SK-N-SH treated with all-trans-retinoic acid at 6 μM for 48 hours (cell line): ENCODE data around the gene CDC16.
"Not testable (repeated sequence)": the region's sequence is repeated elsewhere in the genome, so short reads cannot be mapped to it uniquely, and the experiment has no call there.

ENCODE experiments used
- ARNTL ChIP-seq: fragments of 450-650 bp; formaldehyde crosslinking; IDR thresholded peaks from 2 replicates; pipeline ENCODE4 v1.5.0; 2020; ENCODE audit warnings: low read depth, mild to moderate bottlenecking, moderate library complexity, borderline replicate concordance
- BACH2 ChIP-seq: fragments of 250-450 bp; sonication (Bioruptor Pico); IDR thresholded peaks from 2 replicates; pipeline ENCODE4 v1.9.0; 2021; ENCODE audit warnings: mild to moderate bottlenecking, borderline replicate concordance
- CREB5 ChIP-seq: fragments of 250-450 bp; sonication (Bioruptor Pico); IDR thresholded peaks from 2 replicates; pipeline ENCODE4 v1.5.1; 2020; ENCODE audit warnings: low read depth, mild to moderate bottlenecking, moderate library complexity
- CSDC2 ChIP-seq: fragments of 250-450 bp; sonication (Bioruptor Pico); IDR thresholded peaks from 2 replicates; pipeline ENCODE4 v1.5.0; 2020; ENCODE audit warnings: mild to moderate bottlenecking, moderate library complexity
- OSR1 ChIP-seq: fragments of 250-450 bp; sonication (Bioruptor Pico); IDR thresholded peaks from 2 replicates; pipeline ENCODE4 v1.8.0; 2022; ENCODE audit warnings: moderate library complexity, mild to moderate bottlenecking, inconsistent platforms
- PATZ1 ChIP-seq: fragments of 250-450 bp; sonication (Bioruptor Pico); IDR thresholded peaks from 2 replicates; pipeline ENCODE4 v1.8.0; 2020; ENCODE audit warnings: mild to moderate bottlenecking, moderate library complexity, borderline replicate concordance
- RARB ChIP-seq: fragments of 250-450 bp; sonication (Bioruptor Pico); IDR thresholded peaks from 2 replicates; pipeline ENCODE4 v1.8.0; 2021; ENCODE audit warnings: mild to moderate bottlenecking, moderate library complexity
- SNAI2 ChIP-seq: fragments of 250-450 bp; sonication (Bioruptor Pico); IDR thresholded peaks from 2 replicates; pipeline ENCODE4 v1.5.0; 2020; ENCODE audit warnings: mild to moderate bottlenecking, moderate library complexity
- ZC3H10 ChIP-seq: fragments of 250-450 bp; sonication (Bioruptor Pico); IDR thresholded peaks from 2 replicates; pipeline ENCODE4 v1.5.1; 2021; ENCODE audit warnings: mild to moderate bottlenecking, moderate library complexity
- ZFP3 ChIP-seq: fragments of 250-450 bp; sonication (Bioruptor Pico); IDR thresholded peaks from 2 replicates; pipeline ENCODE4 v1.5.0; 2020; ENCODE audit warnings: mild to moderate bottlenecking, moderate library complexity
- ZNF565 ChIP-seq: fragments of 450-650 bp; formaldehyde crosslinking; conservative IDR thresholded peaks from 2 replicates; pipeline ENCODE4 v1.5.0; 2020; ENCODE audit warnings: low read depth, mild to moderate bottlenecking, moderate library complexity
- ZNF70 ChIP-seq: fragments of 450-650 bp; formaldehyde crosslinking; IDR thresholded peaks from 2 replicates; pipeline ENCODE4 v1.5.0; 2020; ENCODE audit warnings: mild to moderate bottlenecking, moderate library complexity
- ZNF8 ChIP-seq: fragments of 450-650 bp; formaldehyde crosslinking; IDR thresholded peaks from 2 replicates; pipeline ENCODE4 v1.5.0; 2020; ENCODE audit warnings: mild to moderate bottlenecking, moderate library complexity
- TF ChIP-seq, protein P1 (sequence below): fragments of 250-450 bp; sonication (Bioruptor Pico); IDR thresholded peaks from 2 replicates; pipeline ENCODE4 v1.8.0; 2021; ENCODE audit warnings: low read depth, mild to moderate bottlenecking, moderate library complexity, borderline replicate concordance

- TF ChIP-seq, protein P1, sequence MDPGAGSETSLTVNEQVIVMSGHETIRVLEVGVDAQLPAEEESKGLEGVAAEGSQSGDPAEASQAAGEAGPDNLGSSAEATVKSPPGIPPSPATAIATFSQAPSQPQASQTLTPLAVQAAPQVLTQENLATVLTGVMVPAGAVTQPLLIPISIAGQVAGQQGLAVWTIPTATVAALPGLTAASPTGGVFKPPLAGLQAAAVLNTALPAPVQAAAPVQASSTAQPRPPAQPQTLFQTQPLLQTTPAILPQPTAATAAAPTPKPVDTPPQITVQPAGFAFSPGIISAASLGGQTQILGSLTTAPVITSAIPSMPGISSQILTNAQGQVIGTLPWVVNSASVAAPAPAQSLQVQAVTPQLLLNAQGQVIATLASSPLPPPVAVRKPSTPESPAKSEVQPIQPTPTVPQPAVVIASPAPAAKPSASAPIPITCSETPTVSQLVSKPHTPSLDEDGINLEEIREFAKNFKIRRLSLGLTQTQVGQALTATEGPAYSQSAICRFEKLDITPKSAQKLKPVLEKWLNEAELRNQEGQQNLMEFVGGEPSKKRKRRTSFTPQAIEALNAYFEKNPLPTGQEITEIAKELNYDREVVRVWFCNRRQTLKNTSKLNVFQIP, result not testable (repeated sequence)
- not testable (repeated sequence) for TF ChIP-seq PATZ1 (CRISPR knock-in tag); SNAI2 (CRISPR knock-in tag); RARB (CRISPR knock-in tag); ZFP3; ZNF8 (CRISPR knock-in tag); CSDC2; ZC3H10 (CRISPR knock-in tag); ZNF565 (CRISPR knock-in tag); ARNTL (CRISPR knock-in tag); BACH2; ZNF70; OSR1 (CRISPR knock-in tag); CREB5
These were observed 29.6 kb downstream of the CDC16 start for GRCh38 chr13:114264313-114264712.
